SU-DHL-6 (cell line): ENCODE measurements around the gene RSBN1L.

Source experiments
- H2AFZ ChIP-seq: fragments of 200-600 bp; sonication (generic); 2 replicates; pipeline ENCODE4 v1.6.1; 2014; ENCODE audit warnings: low read depth, mild to moderate bottlenecking, moderate library complexity, mixed read lengths, antibody characterized with exemption, low read length; ENCODE audit not compliant: severe bottlenecking
- H3F3A ChIP-seq: fragments of 200-600 bp; shearing (Covaris generic); 2 replicates; pipeline ENCODE4 v1.6.0; 2016; ENCODE audit warnings: antibody characterized with exemption, mild to moderate bottlenecking; ENCODE audit not compliant: insufficient read depth
- H3K27ac ChIP-seq: fragments of 200-600 bp; sonication (generic); 2 replicates; pipeline ENCODE4 v1.5.1; 2016; ENCODE audit warnings: low read depth, mild to moderate bottlenecking, low read length, moderate library complexity, mixed read lengths
- H3K27me3 ChIP-seq: fragments of 200-600 bp; sonication (generic), shearing (Covaris generic); 2 replicates; pipeline ENCODE4 v1.6.0; 2014; ENCODE audit warnings: mild to moderate bottlenecking, low read length
- H3K36me3 ChIP-seq: fragments of 200-600 bp; sonication (generic); 2 replicates; pipeline ENCODE4 v1.6.1; 2014; ENCODE audit warnings: mild to moderate bottlenecking, low read length, mixed read lengths
- H3K4me2 ChIP-seq: fragments of 300-600, 200-600 bp; shearing (Covaris generic), sonication (generic); 2 replicates; pipeline ENCODE4 v1.6.0; 2014; ENCODE audit warnings: low read length, low read depth, mild to moderate bottlenecking; ENCODE audit not compliant: poor library complexity, severe bottlenecking
- H3K4me3 ChIP-seq: fragments of 200-600 bp; sonication (generic); 2 replicates; pipeline ENCODE4 v1.5.1; 2014; ENCODE audit warnings: antibody characterized with exemption, low read length, mild to moderate bottlenecking, mixed read lengths; ENCODE audit not compliant: insufficient read depth, poor library complexity, severe bottlenecking
- H3K79me2 ChIP-seq: fragments of 200-600 bp; sonication (generic); 2 replicates; pipeline ENCODE4 v1.6.1; 2014; ENCODE audit warnings: mild to moderate bottlenecking, low read length, moderate library complexity; ENCODE audit not compliant: insufficient read depth
- H3K9ac ChIP-seq: fragments of 200-600 bp; sonication (generic); 2 replicates; pipeline ENCODE4 v1.7.0; 2014; ENCODE audit warnings: mild to moderate bottlenecking, low read length
- H3K9me2 ChIP-seq: fragments of 200-600 bp; sonication (generic); replicated peaks from 2 replicates; pipeline ENCODE4 v1.6.1; 2014; ENCODE audit warnings: low read length; ENCODE audit not compliant: insufficient read depth
- H3K9me3 ChIP-seq: fragments of 200-600 bp; sonication (generic); 2 replicates; pipeline ENCODE4 v1.6.1; 2014; ENCODE audit warnings: low read length, mixed read lengths; ENCODE audit not compliant: insufficient read depth
- H4K20me1 ChIP-seq: fragments of 200-600 bp; sonication (generic); 2 replicates; pipeline ENCODE4 v1.6.1; 2014; ENCODE audit warnings: low read depth, mild to moderate bottlenecking, antibody characterized with exemption, low read length, moderate library complexity, mixed read lengths
- CTCF ChIP-seq: fragments of 200-600 bp; sonication (generic); IDR thresholded peaks from one replicate; pipeline ENCODE4 v1.5.1; 2017; ENCODE audit warnings: antibody characterized with exemption, mild to moderate bottlenecking, low read length, moderate library complexity; ENCODE audit not compliant: insufficient read depth, poor library complexity, severe bottlenecking
- EZH2phosphoT487 ChIP-seq: fragments of 200-600 bp; sonication (generic), shearing (Covaris generic); conservative IDR thresholded peaks from 2 replicates; pipeline ENCODE4 v1.6.1; 2018; ENCODE audit warnings: mild to moderate bottlenecking, antibody characterized with exemption, low read length, moderate library complexity, mixed read lengths

Gene RSBN1L

GRCh38 chr7:77743518-77743917 lies 47.3 kb downstream of the RSBN1L start:
- Histone ChIP-seq H2AFZ (no peak overlapping the region), H3K4me3 (no peak overlapping the region), H3K9ac (no peak overlapping the region), H3K9me2 (no peaks in the 10 kb centered on the region), H3K36me3 (peaks cover 7% of the 10 kb centered on the region; the same call in 1 of the 2 replicates), H3K9me3 (no peaks in the 10 kb centered on the region), H3K4me2 (no peak overlapping the region), H3K27me3 (no peaks in the 10 kb centered on the region), H3K79me2 (peaks cover 71% of the 10 kb centered on the region), H3K27ac (no peak overlapping the region), H3F3A (no peaks in the 10 kb centered on the region), H4K20me1 (0 out of 2 replicates have a peak, but pooled peaks cover 4% of the 10 kb centered on the region)
- TF ChIP-seq CTCF (no peak), EZH2phosphoT487 (no peak)

- Histone ChIP-seq H3F3A (peaks cover 8% of the 10 kb centered on the region; the same call in 1 of the 2 replicates), H2AFZ (no peak overlapping the region), H3K79me2 (peaks cover 65% of the 10 kb centered on the region), H3K4me3 (no peak overlapping the region), H3K4me2 (no peak overlapping the region), H3K36me3 (peaks cover 16% of the 10 kb centered on the region; the same call in 1 of the 2 replicates), H3K9me2 (no peaks in the 10 kb centered on the region), H3K9ac (no peak overlapping the region), H3K27ac (no peak overlapping the region), H3K27me3 (no peaks in the 10 kb centered on the region), H4K20me1 (peaks cover 4% of the 10 kb centered on the region; the same call in 1 of the 2 replicates), H3K9me3 (no peaks in the 10 kb centered on the region)
- TF ChIP-seq EZH2phosphoT487: no peak
- no peak for TF ChIP-seq CTCF
Observed at GRCh38 chr7:77745746-77746145, 49.5 kb downstream of the RSBN1L start.

- H3K36me3 ChIP-seq: peaks cover 19% of the 10 kb centered on the region; the same call in 1 of the 2 replicates
- H4K20me1 ChIP-seq: peaks cover 4% of the 10 kb centered on the region; the same call in 1 of the 2 replicates
- no peak for TF ChIP-seq CTCF
- TF ChIP-seq EZH2phosphoT487: no peak
- H3K79me2 ChIP-seq: peaks cover 69% of the 10 kb centered on the region
- no peak overlapping the region for H3K4me3 ChIP-seq
- H3K9ac ChIP-seq: no peak overlapping the region
- H2AFZ ChIP-seq: no peak overlapping the region
- H3F3A ChIP-seq: peaks cover 8% of the 10 kb centered on the region; the same call in 1 of the 2 replicates
- no peaks in the 10 kb centered on the region for H3K9me3 ChIP-seq
- H3K9me2 ChIP-seq: no peaks in the 10 kb centered on the region
- H3K27ac ChIP-seq: no peak overlapping the region
- no peak overlapping the region for H3K4me2 ChIP-seq
- no peaks in the 10 kb centered on the region for H3K27me3 ChIP-seq
Observed at GRCh38 chr7:77746164-77746823, 50.0 kb downstream of the RSBN1L start.
